Fibroblast of skin of back (primary cell): Measurements from ENCODE around the gene P2RX1.

Experiments used
- DNase-seq: peaks from one replicate; pipeline ENCODE4 v3.0.0-alpha.2; 2013

Gene P2RX1

DNA sequence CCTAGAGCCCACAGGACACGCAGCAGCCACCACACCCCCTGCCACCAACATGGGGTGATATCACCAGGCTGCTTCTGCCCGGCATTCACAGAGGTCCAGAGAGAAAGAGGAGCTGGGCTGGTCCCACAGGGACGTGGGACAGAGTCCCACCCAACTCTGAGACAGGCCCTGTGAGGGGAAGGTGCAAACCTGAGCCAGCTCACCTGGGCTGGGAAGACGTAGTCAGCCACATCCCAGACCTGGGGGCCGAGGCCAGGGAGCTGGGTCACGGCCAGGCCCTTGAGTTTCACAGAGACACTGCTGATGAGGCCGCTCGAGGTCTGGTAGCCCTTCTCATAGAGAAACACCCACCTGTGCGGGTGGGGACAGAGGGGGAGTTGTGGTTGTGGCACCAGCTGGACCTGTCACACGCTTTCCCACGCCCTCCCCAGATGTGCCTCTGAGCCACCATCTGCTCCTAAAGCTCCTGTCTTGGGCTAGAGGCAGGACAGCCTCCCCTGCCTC lies 11.2 kb downstream of the P2RX1 start:
- DNase-seq = no peak

- no peak for DNase-seq
These were observed 11.8 kb downstream of the P2RX1 start for GRCh38 chr17:3904501-3904900.

GRCh38 chr17:3903881-3904290 lies 12.4 kb downstream of the P2RX1 start:
- no peak for DNase-seq

DNA sequence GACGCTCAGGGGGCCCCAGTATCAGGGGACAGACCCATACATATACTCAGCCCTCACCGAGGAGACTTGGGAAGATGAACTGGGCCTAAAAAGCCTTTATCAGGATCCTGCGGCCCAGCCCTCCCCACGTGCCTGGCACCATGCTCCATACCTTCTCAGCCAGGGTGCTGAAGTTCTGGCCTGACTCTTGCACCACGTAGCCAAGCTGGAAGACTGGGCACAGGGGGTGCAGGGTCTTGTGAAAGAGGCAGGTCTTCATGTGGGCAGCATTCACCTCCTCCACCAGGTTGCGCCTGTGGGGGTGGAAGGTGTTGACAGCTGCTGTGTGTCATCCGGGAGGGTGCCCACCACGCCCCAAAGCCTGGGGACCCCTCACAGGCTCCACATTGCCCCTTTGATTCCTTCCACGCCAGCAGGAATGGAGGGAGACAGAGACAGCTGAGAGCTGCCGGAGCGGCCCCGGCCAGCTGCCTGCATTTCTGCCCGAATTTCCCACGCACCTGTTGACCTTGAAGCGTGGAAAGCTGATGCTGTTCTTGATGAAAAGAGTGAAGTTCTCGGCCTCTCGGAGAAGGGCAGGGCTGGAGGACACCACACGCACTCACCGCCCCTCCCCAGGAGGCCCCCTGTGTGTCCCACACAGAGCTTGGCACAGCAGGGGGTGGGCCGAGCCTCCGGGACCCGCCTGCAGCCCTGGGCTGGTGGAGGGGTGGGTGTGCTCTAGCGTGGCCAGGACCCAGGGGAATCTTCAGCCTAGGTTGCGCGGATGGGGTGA lies 13.0 kb downstream of the P2RX1 start:
- DNase-seq = no peak

GRCh38 chr17:3900646-3901045 lies 15.6 kb downstream of the P2RX1 start:
- no peak for DNase-seq

DNA sequence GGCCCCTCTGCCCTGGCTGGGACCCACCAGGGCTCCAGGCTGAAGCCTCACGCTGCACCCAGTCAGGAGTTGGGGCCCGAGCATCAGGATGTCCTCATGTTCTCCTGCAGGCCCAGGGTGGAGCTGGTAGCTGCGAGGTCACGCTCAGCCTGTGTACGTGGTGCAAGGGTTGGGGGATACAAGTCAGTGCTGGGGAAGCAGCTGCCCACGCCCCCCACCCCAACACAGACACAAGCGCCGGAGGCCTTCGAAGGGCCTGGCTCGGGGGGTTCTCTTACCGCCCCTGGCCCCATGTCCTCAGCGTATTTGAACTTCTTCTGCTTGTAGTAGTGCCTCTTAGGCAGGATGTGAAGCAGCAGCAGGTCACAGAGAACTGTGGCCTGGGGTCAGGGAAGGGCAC lies 18.5 kb downstream of the P2RX1 start:
- no peak for DNase-seq

GRCh38 chr17:3896968-3897235 lies 19.4 kb downstream of the P2RX1 start:
- DNase-seq = no peak

DNA sequence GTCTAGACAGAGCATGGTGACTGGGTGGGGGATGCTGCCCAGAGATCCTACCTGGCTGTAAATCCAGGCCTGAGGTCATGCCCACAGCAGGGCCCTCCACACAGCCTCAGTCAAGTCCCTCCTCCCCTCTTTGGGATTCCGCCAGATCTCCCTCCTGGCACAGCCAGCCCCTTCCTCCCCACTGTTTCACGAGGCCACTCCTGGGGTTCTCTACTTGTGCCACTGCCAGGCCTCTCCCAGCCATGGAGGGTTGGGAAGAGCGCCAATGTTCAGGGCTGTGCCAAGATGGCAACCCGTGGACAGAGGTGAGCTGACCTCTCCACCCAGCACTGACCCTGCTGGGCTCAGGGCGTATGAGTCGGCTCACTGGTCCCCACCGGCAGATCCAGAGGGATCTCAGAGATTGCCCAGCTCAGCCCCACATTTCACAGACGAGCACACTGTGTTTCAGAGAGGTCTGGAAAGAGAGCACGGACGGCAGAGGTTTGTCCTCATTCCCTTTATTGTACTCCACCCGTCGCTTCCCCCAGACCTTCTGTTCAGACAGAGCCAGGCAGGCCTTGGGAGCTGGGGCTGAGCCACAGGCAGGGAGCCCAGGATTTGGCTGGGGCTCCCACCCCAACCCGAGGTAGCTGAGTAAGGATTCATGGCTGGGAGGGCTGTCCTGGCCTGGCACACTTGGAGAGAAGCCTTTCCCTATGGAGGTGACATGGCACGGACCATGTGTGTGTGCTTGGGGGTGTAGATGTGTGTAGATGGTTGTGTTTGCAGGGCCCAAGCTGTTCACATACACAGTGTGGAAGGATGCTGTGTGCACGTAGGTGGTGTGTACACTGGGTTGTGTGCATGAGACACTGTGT lies 19.9 kb downstream of the P2RX1 start:
- DNase-seq = no peak

DNA sequence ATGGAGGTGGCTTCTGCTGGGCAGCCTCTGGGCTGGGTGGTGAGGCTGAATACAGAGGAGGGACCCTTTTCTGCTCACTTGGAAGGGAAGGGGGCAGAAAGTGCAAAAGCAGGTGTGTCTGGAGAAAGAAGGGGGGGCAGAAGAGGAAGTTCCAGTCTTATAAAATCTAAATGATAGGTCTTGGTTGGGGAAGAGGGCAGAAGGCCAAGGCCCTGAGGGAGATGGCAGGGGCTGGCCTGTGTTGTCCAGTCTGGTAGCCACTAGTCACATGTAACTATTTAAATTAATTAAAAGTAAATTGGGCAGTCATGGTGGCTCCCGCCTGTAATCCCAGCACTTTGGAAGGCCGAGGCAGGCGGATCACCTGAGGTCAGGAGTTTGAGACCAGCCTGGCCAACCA lies 20.9 kb downstream of the P2RX1 start:
- no peak for DNase-seq

- peak; percentile 56 for DNase-seq
These were observed 21.3 kb downstream of the P2RX1 start for GRCh38 chr17:3894911-3895343.

- no peak for DNase-seq
These were observed 22.1 kb downstream of the P2RX1 start for GRCh38 chr17:3894188-3894587.

DNA sequence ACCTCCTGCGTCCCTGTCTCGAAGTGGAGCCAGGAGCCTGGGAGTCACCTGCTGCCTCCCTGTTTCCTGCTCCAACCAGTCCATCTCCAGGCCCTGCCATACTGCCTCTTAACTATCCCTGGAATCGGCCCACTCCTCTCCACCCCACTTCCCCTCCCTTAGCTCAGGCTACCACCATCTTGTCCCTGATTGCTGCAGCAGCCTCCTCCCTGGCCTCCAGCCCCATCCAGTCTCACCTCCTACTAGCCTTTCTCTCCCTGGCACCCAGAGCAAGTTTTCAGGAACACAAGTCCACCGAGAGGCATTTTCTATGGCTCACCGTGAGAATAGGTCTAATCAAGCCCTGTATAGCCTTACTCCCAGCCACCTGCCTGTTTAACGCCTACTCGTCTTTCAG lies 22.5 kb downstream of the P2RX1 start:
- DNase-seq = no peak

DNA sequence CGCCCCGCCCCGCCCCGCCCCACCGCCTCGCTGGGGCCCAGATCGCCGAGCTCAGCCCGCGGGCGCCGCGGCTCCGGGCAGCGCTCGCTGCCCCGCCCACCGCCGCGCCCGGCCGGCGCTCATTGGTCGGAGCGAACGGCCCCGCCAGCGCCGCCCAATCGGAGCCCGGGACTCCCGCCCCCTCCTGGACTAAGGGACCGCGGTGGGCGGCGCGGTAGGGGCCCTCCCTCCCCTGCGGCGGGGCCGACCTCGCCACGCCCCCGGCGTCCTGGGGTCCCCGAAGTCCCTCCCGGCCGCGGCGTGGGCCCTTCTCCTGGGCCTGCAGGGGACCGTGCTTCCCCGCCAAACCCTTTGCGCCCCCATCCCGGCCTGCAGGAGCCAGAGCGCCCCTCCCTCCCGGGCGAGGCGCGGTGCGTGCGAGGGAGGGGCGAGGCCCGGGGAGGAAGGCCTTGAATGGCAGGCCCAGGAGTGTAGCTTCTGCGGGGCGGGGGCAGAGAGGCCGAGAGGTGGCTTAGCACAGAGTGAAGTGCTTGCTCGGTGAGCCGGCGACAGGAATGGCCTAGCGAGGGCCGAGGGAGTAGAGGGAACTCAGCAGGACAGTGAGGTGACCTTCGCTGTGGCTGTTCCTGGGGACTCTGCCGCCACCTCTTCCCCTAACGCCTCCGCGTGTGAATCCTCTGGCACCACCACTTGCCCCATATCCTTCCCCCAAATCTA lies 23.1 kb downstream of the P2RX1 start, which contains the start of gene CAMKK1:
Gene CAMKK1, minus strand, starts transcription at position 51 of the 717 bp plus-strand sequence. CDS start 7,366 bp downstream, outside the sequence.
- DNase-seq = peak; percentile 86

DNA sequence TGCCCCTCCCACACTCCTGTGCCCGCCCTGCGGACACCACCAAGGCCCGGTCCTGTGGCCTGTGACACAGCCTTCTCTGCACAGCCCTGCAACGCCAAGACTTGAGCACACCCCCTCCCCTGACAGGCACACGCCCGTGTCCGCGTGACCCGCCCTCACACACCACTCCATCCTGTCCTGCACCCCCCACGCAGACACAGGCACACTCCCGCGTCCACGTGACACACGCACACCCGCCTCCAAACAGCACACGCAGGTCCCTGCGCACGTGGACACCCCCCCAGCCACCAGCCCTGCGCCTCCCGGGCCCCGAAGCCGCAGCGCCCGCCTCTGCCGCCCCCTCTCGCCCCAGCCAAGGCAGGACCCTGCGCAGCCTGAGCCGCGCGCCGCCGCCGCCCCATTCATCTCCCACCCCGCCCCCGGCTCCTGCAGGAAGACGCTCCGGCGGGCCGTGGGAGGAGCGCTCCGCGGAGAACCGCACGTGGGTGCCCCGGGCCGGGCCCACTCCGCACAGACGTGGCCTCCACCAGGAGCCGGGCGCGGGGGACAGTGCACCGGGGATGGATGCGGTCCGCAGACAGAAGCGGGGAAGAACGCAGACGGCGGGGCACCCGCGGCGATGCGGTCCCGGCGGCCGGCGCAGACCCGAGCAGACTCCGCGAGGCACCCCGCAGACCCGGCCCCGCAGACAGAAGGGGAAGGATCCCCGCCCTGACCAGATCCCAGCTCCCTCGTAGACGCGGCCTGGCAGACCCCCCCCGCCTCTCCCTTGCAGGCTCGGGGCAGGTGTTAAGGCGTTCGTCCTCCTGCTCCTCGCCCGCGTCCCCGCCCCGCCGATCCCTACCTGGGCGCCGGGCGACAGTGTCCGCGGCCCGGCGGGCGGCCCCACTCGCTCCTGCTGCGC lies 23.9 kb downstream of the P2RX1 start:
- DNase-seq = peak; percentile 67

DNA sequence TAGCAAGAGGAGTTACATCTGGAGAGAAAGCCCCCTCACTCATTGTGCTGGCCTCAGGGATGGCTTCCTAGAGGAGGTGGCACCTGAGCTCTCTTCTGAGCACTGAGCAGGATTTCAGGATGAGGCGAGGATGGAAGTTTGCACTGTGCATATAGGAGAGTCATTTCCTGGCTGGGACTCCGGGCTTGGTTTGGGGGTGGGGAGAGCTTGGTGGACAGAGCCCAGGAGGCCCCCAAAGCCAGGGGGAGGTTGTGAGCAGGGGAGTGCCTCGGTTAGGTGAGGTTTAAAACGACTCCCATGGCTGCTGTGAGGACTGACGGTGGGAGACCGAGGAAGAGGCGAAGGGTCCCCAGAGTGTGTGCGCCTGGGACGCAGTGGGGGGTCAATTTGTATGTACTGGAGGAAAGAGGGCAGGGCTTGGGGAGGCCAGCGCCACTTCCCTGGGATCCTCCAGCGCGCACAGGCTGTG lies 24.6 kb downstream of the P2RX1 start:
- peak; percentile 40 for DNase-seq

GRCh38 chr17:3890878-3891219 lies 25.4 kb downstream of the P2RX1 start:
- DNase-seq = no peak

DNA sequence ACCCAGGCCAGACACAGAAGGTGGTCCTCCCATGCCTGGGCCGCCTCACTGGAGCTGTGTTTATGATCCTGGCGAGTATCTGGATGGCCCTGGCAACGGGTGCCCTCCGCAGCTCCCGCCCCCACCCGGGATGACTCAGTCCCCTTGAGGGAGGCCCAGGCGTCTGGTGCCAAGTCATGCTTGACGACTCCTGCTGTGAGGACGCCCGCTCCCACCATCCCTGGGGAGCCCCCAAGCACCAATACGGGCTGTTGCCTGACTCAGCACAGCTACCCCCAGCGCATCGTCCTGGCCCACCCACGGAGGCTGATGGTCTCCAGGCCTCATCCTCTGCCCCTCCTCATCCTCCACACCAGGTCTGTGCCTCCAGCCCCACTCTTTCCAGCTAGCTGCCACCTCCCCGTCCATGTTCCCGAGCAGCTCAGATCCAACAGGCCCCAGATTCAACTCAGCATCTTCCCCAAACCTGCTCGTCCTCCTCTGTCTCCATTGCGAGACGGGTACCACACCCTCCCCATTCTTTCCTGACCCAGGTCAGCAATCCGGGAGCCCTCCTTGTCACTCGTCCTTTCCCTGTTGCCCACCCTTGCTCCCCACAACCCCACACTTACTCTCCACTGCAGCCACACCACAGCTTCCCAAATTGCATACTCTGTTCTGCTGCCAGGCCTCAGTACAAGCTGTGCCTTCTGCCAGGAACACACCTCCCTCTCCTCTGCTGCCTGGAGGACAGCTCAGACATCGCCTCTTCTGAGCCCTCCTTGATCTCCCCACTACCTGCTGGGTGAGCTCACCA lies 26.0 kb downstream of the P2RX1 start:
- DNase-seq = peak; percentile 94

DNA sequence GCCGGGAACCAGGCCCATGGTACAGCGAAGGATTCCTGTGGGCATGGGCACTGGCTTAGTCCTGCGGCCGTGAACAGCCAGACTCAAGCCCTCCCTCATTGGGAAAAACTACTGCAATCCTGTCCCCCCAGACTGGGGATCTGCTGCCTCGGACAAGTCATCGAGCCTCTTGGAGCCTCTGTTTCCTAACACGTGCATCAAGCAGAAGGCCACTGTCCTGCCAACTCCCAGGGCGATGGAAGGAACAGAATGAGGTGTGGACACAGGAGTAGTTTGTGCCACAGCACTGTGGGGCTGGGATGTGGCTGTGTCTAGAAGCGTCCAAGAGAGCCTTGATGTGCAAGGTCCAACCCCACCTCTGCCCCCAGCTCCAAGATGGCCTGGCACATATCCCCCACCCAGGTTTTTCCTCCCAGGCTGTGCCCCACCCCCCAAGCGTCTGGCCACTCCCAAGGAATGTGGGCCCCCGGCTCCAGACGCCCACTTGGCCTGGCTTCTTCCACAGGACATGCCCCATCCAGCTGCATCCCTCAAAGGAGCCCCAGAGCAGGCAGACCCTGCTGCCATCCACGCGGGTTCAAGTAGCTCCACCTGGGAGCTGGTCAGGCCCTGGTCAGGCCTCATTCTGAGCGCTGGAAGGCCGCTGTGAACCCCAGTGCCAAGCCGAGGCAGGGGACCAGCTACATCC lies 26.8 kb downstream of the P2RX1 start:
- no peak for DNase-seq

DNA sequence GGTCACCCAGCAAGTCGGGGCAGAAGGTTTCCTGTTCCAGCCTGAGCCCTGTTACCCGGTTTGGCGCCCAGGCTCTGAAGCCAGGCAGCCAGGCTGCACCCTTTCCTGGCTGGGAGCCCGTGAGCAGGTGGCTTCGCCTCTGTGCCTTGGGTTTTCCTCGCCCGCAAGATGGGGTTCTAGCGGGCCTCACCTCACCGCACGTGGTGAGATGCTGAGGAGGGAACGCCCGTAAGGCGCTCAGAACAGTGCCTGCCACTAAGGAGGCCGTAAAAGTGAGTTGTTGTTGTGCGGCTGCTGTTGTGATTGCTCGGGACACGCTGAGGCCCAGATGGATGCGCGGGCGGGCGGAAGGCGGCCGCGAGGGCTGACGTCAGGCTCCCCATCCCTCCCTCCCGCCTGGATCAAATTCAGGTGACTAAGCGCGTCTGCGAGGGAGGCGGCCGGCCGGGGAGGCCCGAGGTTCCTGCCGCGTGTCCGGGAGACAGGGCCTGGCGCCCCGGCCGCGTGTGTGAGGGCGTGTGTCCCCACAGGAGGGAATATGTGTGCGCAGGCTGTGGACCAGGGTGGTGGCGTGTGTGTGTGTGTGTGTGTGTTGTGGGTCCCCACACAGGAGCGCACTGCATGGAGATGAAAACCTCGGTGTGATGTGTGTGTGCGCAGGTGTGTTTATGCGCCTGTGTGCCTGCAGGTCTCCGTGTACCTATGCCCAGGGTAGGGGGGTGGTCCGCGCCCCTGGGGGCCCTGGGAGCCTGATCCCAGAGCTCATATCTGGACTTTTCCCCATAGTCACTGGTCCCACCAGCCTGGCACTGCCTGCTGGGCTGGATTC lies 27.7 kb downstream of the P2RX1 start:
- DNase-seq = peak; percentile 88

GRCh38 chr17:3887804-3888203 lies 28.5 kb downstream of the P2RX1 start:
- DNase-seq = no peak
